Measurements from ENCODE around the gene F10. TPM values are rescaled to one million over a fixed set of nuclear protein-coding genes. Genes with fewer than 3 reads are reported as not detected.
A peak's percentile ranks its signal among the peaks of the same experiment; 100 is the strongest.
"Not testable (repeated sequence)": the region's sequence is repeated elsewhere in the genome, so short reads cannot be mapped to it uniquely, and the experiment has no call there.

The F10 gene
- total RNA-seq, 1 donor from 2014 or later: 1.3 TPM

- peak; percentile 77 for DNase-seq (ENCODE audit: low read depth)
Observed at GRCh38 chr13:113098162-113098732, 24.4 kb upstream of the F10 start.

DNA sequence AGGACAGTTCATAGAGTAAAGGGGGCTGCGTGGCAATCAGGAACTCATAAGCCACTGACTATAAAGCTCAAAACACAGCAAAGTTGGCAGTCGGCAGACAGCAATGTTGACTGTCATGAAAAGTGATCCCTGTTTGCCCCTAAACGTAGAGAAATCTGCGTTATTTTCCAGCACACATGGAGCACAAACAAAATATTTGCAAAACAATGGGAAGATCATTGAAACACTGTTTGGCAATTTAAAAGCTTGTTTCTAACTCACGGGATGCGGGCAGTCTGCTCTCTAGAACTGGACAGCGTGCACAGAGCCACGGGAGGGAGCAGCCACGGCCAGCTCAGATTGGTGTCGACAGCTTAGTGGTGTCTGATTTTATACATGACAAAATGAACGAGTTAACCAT, 23.5 kb upstream of the F10 start:
- no peak for DNase-seq (ENCODE audit: low read depth)

DNA sequence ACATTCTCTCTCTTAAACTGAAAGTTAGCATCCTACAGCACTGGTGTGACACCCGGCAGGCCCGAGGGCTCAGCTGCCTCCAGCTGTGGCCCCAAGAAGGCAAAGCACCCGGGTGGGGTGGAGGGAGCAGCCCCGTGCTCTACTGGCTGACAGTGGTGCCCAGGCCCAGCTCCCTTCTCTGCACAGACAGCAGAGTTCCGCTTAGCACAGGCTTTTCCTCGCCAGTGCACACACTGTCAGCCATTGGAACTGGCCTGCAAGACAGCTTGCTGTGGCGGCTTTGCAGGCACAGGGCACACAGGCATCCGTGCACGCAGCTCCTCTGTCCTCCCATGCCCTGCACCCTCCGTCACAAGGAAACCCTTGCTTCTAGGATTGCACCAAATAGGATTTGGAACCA, 20.3 kb upstream of the F10 start:
- not testable (repeated sequence) for DNase-seq (ENCODE audit: low read depth)

- no peak for DNase-seq (ENCODE audit: low read depth)
Observed at GRCh38 chr13:113102727-113103126, 19.9 kb upstream of the F10 start.

GRCh38 chr13:113103646-113104045, 19.0 kb upstream of the F10 start:
- DNase-seq (ENCODE audit: low read depth): no peak

GRCh38 chr13:113105032-113105920, 17.3 kb upstream of the F10 start, which contains the start of gene F7:
TSS of gene F7 (plus strand) at chr13:113105791. CDS start at chr13:113105842, 51 bp downstream.
- DNase-seq (ENCODE audit: low read depth): no peak

DNA sequence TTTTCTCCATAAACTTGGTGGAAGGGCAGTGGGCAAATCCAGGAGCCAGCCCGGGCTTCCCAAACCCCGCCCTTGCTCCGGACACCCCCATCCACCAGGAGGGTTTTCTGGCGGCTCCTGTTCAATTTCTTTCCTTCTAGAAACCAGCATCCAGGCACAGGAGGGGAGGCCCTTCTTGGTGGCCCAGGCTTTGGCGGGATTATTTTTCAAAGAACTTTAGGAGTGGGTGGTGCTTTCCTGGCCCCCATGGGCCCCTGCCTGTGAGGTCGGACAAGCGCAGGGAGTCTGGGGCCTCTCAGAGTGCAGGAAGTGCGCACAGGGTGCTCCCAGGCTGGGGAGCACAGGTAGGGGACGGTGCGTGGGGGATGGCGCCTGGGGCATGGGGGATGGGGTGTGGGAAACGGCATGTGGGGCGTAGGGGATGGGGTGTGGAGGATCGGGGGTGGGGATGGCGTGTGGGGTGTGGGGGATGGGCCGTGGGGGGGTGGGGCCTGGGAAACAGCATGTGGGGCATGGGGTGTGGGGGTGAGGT, 16.6 kb upstream of the F10 start:
- no peak for DNase-seq (ENCODE audit: low read depth)

DNA sequence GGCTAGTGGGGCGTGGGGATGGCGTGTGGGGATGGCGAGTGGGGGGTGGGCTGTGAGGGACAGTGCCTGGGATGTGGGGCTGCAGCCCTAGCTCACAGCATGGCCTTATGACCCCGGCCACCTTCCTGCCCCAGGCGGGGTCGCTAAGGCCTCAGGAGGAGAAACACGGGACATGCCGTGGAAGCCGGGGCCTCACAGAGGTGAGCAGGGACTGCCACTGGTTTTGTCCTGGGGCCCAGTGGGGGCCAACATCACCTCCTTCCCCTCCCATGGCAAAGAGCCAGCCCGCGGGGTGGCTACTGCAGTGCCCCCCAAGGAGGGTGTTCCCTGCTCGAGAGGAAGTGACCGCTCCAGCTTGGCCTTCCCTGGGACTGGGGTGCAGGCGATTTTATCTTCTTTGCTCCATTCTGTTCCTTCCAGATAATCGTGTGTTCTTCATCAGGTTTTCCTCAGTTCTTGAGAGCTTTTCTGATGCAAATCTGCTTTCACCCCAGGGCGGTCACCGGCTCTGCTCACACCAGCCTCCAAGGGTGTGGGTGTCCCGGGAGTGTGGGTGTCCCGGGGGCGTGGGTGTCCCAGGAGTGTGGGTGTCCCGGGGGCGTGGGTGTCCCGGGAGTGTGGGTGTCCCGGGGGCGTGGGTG, 15.8 kb upstream of the F10 start:
- DNase-seq (ENCODE audit: low read depth): no peak

DNA sequence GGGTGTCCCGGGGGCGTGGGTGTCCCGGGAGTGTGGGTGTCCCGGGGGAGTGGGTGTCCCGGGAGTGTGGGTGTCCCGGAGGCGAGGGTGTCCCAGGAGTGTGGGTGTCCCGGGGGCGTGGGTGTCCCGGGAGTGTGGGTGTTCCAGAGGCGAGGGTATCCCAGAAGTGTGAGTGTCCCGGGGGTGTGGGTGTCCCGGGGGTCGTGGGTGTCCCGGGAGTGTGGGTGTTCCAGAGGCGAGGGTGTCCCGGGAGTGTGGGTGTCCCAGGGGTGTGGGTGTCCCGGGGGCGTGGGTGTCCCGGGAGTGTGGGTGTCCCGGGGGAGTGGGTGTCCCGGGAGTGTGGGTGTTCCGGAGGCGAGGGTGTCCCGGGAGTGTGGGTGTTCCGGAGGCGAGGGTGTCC, 14.1 kb upstream of the F10 start:
- DNase-seq (ENCODE audit: low read depth): not testable (repeated sequence)

DNA sequence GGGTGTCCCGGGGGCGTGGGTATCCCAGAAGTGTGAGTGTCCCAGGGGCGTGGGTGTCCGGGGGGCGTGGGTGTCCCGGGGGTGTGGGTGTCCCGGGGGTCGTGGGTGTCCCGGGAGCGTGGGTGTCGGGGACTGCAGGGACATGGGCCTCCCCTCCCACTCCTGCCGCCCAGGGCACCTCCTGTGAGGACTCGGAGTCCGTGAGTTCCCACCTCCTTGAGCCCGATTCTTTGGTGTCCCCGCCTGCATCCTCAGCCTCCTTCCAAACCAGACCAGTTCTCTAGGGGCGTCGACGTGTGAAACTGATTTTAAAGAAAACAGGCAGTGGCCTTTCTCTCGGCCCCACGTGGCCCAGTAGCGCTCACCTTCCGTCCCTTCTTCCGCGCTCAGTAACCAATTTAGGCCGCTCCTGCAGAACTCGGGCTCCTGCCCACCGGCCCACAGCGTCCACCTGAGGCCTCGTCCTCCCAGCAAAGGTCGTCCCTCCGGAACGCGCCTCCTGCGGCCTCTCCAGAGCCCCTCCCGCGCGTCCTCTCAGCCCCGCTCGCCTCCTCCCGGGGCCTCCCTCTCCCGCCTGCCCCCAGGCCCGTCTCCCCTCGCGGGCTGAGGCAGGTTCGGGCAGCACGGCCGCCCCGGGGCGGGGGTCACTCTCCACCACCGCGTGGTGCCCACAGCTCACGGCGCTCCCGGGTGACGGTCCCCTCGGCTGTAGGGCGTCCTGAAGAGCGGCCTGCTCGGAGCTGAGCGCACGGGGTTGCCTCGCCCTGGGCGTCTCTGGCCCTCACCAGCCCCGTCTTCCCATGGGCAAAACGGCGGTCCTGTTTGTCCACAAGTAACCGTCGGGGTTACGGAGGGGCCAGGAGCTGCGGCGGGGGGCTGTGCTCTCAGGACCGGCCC, 13.2 kb upstream of the F10 start:
- no peak for DNase-seq (ENCODE audit: low read depth)

DNA sequence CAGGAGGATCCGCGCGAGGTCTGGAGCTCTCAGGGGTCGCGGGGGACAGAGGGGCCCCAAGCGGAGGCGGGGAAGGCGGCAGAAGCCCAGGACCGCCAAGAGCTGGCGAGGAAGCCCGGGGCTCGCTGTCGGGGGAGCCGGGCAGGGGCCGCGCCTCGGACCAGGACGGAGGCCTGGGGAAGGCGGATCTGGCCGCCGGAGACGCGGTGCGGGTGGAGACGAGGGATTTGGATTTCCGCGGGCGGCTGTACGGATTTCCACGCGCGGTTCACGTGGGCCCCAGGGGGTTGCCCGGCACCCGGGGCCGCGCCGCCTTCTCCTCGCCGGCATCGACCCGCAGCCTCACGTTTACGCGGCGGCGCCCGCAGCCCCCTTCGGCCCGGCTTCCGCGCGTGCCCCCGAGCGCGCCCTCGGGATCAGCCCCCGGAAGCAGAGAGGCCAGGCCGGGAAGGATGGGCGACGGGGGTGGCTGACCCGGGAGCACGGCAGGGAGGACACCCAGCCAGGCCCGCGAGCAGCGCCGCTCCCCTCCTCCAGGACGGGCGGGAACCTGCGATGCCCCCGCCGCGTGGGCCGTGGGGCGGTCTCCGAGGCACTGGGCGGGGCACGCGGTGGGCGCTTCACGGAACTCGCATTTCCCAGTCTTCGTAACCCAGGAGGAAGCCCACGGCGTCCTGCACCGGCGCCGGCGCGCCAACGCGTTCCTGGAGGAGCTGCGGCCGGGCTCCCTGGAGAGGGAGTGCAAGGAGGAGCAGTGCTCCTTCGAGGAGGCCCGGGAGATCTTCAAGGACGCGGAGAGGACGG, 12.3 kb upstream of the F10 start:
- no peak for DNase-seq (ENCODE audit: low read depth)

DNA sequence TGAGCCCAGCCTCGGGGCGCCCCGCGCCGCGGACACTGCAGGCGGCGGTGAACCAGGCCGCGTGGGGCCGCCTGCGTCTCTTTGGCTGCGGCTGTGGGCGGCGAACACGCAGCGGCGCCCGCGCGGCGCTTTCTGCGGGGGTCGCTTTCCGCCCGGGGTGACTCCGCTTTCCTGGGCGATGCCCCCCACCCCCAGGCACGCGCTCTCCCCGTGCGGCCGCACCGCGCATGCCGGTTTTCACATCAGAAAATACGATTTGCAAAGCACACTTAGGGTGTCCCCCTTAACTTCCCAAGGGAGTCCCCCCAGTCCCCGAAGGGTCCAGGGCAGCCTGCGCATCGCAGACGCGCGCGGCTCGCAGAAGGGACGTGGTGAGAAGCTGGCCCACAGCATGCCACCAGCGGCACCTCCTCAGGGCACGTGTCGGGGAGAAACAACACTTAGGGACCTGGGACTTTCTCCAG, 11.7 kb upstream of the F10 start:
- DNase-seq (ENCODE audit: low read depth): no peak

DNA sequence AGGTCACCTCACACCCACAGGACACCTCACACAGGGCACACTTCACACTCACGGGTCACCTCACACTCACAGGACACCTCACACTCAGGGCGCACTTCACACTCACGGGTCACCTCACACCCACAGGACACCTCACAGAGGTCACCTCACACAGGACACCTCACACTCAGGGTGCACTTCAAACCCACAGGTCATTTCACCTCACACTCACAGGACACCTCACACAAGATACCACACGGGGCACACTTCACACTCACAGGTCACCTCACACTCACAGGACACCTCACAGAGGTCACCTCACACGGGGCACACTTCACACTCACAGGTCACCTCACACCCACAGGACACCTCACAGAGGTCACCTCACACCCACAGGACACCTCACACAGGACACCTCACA, 10.8 kb upstream of the F10 start:
- not testable (repeated sequence) for DNase-seq (ENCODE audit: low read depth)

- DNase-seq (ENCODE audit: low read depth): not testable (repeated sequence)
Observed at GRCh38 chr13:113112475-113112874, 10.1 kb upstream of the F10 start.

DNA sequence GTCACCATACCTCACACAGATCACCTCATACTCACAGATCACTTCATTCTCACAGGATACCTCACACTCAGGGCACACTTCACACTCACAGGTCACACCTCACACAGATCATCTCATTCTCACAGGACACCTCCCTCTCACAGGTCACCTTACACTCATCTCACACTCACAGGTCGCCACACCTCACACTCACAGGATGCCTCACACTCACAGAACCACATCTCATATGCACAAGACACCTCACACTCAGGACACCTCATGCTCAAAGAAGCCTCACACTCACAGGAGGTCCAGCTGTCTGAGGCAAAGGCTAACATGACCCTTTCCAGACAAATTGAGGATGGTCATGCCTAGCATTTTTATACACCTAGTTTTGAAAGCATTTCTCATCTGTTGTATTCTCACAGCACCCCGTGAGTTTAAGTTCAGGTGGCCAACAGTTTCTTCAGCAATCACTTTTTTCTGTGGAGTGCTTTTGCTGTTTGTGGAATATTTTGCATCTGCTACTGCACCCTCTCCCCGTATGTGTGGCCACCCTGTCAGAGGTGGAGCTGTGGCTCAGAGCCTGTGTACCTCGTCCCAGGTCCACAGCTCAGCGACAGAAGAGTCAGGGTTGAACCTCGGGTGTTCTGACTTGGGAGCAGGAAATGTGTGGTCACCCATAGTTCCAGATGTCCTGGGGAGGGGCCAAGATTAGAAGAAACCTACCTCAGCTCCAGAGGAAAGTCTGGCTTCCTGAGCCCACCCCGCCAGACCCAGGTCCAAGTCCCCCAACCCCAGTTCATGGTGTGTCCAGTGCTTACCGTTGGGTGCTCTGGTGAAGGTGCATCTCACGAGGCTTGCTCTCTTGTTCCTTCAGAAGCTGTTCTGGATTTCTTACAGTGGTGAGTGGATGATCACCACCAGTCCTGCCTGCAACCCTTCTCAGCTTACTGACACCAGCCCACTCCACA, 9.4 kb upstream of the F10 start:
- no peak for DNase-seq (ENCODE audit: low read depth)

DNA sequence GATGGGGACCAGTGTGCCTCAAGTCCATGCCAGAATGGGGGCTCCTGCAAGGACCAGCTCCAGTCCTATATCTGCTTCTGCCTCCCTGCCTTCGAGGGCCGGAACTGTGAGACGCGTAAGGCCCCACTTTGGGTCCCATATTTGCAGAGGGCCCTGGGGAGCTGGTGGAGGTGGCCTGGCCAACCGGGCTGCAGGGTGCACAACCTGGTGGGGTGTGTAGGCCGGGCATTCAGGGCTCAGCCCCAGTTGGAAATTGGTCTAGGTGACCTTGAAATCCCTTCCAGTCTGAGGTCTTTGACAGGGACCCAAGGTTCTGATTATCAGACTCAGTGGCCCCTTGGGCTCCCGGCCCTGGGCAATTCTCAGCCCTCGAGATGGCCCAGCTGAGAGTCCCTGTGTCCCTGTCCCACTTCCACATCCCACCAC, 8.7 kb upstream of the F10 start:
- DNase-seq (ENCODE audit: low read depth): no peak

DNA sequence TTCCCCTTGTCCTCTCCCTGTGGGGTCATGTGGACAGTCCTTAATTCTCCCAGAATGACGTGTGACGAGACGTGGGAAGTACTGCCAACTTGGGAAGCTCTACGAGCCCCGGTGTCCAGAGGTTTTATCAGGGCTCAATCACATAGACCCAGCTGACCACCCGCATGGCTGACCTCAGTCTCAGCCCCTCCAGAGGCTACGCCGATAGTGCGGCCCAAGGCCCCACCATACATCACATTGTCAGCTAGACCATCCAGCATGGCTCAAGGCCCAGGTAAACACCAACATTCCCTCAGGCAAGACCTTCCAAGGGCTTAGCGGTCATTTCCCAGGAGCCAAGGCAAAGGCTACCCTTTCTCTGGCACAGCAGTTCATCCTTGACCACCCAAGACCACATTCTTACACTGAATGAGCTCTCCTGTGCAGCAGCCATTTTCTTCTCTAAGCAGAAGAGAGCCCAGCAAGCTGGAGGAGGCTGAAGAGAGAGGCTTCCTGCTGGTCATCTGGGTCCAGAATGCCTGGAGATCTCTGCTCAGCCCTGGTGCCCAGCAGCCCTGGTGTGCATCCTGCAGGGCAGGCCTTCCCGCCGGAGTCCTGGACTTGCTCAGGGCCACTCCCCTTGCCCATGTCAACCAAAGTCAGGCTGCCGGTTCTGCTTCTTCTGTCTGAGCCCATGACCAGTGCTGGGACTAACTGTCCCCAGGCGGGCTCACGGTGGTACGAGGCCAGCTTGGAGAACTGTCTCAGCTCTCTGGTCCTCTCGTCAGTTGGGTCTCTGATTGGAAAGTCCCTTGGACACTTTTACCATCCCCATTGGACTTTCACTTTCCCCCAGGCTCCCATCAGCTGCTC, 7.9 kb upstream of the F10 start:
- DNase-seq (ENCODE audit: low read depth): no peak
